IPS-NIHi7 (cell line): ENCODE data around the gene IL32.

ENCODE experiments used
- DNase-seq: peaks from one replicate; pipeline ENCODE4 v3.0.0; 2012; ENCODE audit warnings: mixed read lengths; ENCODE audit errors: extremely low spot score

The IL32 gene

GRCh38 chr16:3065069-3065741 lies at the start of gene IL32:
IL32 (plus strand) TSS chr16:3065640; CDS start chr16:3065812, 172 bp downstream.
- DNase-seq: peak; percentile 42

GRCh38 chr16:3015865-3016521 lies 49.4 kb upstream of the IL32 start:
- no peak for DNase-seq

GRCh38 chr16:3017344-3017743 lies 48.1 kb upstream of the IL32 start:
- DNase-seq: no peak

- peak; percentile 81 for DNase-seq
These were observed 47.5 kb upstream of the IL32 start, which contains the start of gene CLDN6 for GRCh38 chr16:3017794-3018506. CLDN6 (minus strand) TSS chr16:3018183; CDS start chr16:3016021, 2,162 bp downstream.

GRCh38 chr16:3019594-3020246 lies 45.7 kb upstream of the IL32 start:
- DNase-seq: no peak

- DNase-seq: no peak
These were observed 45.2 kb upstream of the IL32 start, which contains the start of gene TNFRSF12A for GRCh38 chr16:3020247-3020603. TNFRSF12A (plus strand) TSS chr16:3020368; CDS start chr16:3020398, 30 bp downstream.

GRCh38 chr16:3020604-3021448 lies 44.6 kb upstream of the IL32 start:
- no peak for DNase-seq

GRCh38 chr16:3021449-3022207 lies 43.8 kb upstream of the IL32 start:
- peak; percentile 72 for DNase-seq

- DNase-seq: no peak
These were observed 43.2 kb upstream of the IL32 start for GRCh38 chr16:3022208-3022683.

- no peak for DNase-seq
These were observed 42.6 kb upstream of the IL32 start for GRCh38 chr16:3022684-3023414.

GRCh38 chr16:3023415-3023668 lies 42.1 kb upstream of the IL32 start:
- DNase-seq: no peak

GRCh38 chr16:3023669-3024478 lies 41.6 kb upstream of the IL32 start, which contains the start of the genes HCFC1R1 and THOC6:
HCFC1R1 (minus strand) TSS chr16:3023942; CDS start chr16:3023941, 1 bp downstream.
THOC6 (plus strand) TSS chr16:3024035; CDS start chr16:3024327, 292 bp downstream.
- peak; percentile 74 for DNase-seq

GRCh38 chr16:3025032-3026002 lies 40.1 kb upstream of the IL32 start:
- DNase-seq: no peak

- DNase-seq: no peak
These were observed 39.4 kb upstream of the IL32 start for GRCh38 chr16:3026003-3026378.

- no peak for DNase-seq
These were observed 38.6 kb upstream of the IL32 start for GRCh38 chr16:3026609-3027488.

- DNase-seq: no peak
These were observed 38.0 kb upstream of the IL32 start for GRCh38 chr16:3027489-3027795.
